ENCODE data around the gene IL1RAPL2. TPM values are rescaled to one million over a fixed set of nuclear protein-coding genes. Genes with fewer than 3 reads are reported as not detected.
"Not testable (repeated sequence)": the region's sequence is repeated elsewhere in the genome, so short reads cannot be mapped to it uniquely, and the experiment has no call there.

The IL1RAPL2 gene
- 1.1 TPM for polyA plus RNA-seq (ENCODE audit: insufficient read length)
- long read RNA-seq, donor 1 = 0 reads
- long read RNA-seq, donor 2 = 0 reads
- long read RNA-seq, donor 3 = 0 reads
- long read RNA-seq, donor 4 = 0 reads
- long read RNA-seq, donor 5 = 0 reads
- long read RNA-seq, donor 6 = 0 reads
- long read RNA-seq, donor 7 = 0 reads
- long read RNA-seq, donor 8, partial matches to known transcripts = 0 of 1 reads
- long read RNA-seq, donor 8, other reads (novel, unspliced or antisense) = 0 of 1 reads

- DNase-seq = peak; percentile 59
Measured at GRCh38 chrX:104565791-104566680, at the start of gene IL1RAPL2. TSS of gene IL1RAPL2 (plus strand) at chrX:104566199.

- no peak for DNase-seq
Measured at GRCh38 chrX:104522386-104522785, 43.6 kb upstream of the IL1RAPL2 start.

GRCh38 chrX:104523858-104524257 lies 42.1 kb upstream of the IL1RAPL2 start:
- DNase-seq = no peak

GRCh38 chrX:104539081-104539480 lies 26.9 kb upstream of the IL1RAPL2 start:
- DNase-seq = no peak

- not testable (repeated sequence) for DNase-seq
Measured at GRCh38 chrX:104542447-104542846, 23.6 kb upstream of the IL1RAPL2 start.

GRCh38 chrX:104564335-104564734 lies 1.7 kb upstream of the IL1RAPL2 start:
- DNase-seq = no peak

- DNase-seq = no peak
Measured at GRCh38 chrX:104564921-104565703, 887 bp upstream of the IL1RAPL2 start.

GRCh38 chrX:104566681-104567501 lies 892 bp downstream of the IL1RAPL2 start:
- no peak for DNase-seq

- no peak for DNase-seq
Measured at GRCh38 chrX:104567506-104567905, 1.5 kb downstream of the IL1RAPL2 start.

GRCh38 chrX:104568304-104568915 lies 2.4 kb downstream of the IL1RAPL2 start:
- DNase-seq = no peak

GRCh38 chrX:104618106-104618895 lies 52.3 kb downstream of the IL1RAPL2 start:
- no peak for DNase-seq

GRCh38 chrX:104621781-104622180 lies 55.8 kb downstream of the IL1RAPL2 start:
- DNase-seq = no peak

GRCh38 chrX:104641176-104641575 lies 75.2 kb downstream of the IL1RAPL2 start:
- no peak for DNase-seq

- no peak for DNase-seq
Measured at GRCh38 chrX:104647084-104647483, 81.1 kb downstream of the IL1RAPL2 start.

- DNase-seq = no peak
Measured at GRCh38 chrX:104659005-104659744, 93.2 kb downstream of the IL1RAPL2 start.

GRCh38 chrX:104660092-104660491 lies 94.1 kb downstream of the IL1RAPL2 start:
- no peak for DNase-seq

- DNase-seq = no peak
Measured at GRCh38 chrX:104662694-104663093, 96.7 kb downstream of the IL1RAPL2 start.

- no peak for DNase-seq
Measured at GRCh38 chrX:104665691-104666090, 99.7 kb downstream of the IL1RAPL2 start.

- peak; percentile 42 for DNase-seq
Measured at GRCh38 chrX:104668550-104668949, 102.6 kb downstream of the IL1RAPL2 start.

GRCh38 chrX:104669063-104669462 lies 103.1 kb downstream of the IL1RAPL2 start:
- DNase-seq = no peak
